ENCODE data around the gene PITPNC1. TPM values are rescaled to one million over a fixed set of nuclear protein-coding genes. Genes with fewer than 3 reads are reported as not detected.

Gene PITPNC1
- total RNA-seq, 1 donor from 2014 or later = 23.7 TPM

GRCh38 chr17:67652433-67652832, 275.4 kb downstream of the PITPNC1 start:
- Histone ChIP-seq H3K36me3 (no peaks in the 10 kb centered on the region), H3K4me1 (no peaks in the 10 kb centered on the region), H3K4me3 (no peak overlapping the region), H3K27ac (no peak overlapping the region), H3K9me3 (no peaks in the 10 kb centered on the region), H3K27me3 (ENCODE audit: low read depth) (no peaks in the 10 kb centered on the region)
- TF ChIP-seq CTCF (IDR thresholded peaks at IDR 0.05) = no peak
- intact Hi-C loops (cut with DNase I) = no loop called here
- no peak for DNase-seq
- no peak for ATAC-seq

- no peak for ATAC-seq
- H3K4me1 ChIP-seq = no peaks in the 10 kb centered on the region
Measured at GRCh38 chr17:67655478-67656148, 278.5 kb downstream of the PITPNC1 start.

GRCh38 chr17:67656494-67657203, 279.6 kb downstream of the PITPNC1 start:
- H3K36me3 ChIP-seq = no peaks in the 10 kb centered on the region
- ATAC-seq (no peak), DNase-seq (no peak)
- H3K4me3 ChIP-seq = no peak overlapping the region
- no peaks in the 10 kb centered on the region for H3K9me3 ChIP-seq
- no peak overlapping the region for H3K27ac ChIP-seq
- H3K4me1 ChIP-seq = no peaks in the 10 kb centered on the region
- TF ChIP-seq CTCF (IDR thresholded peaks at IDR 0.05) = no peak
- no peaks in the 10 kb centered on the region for H3K27me3 ChIP-seq (ENCODE audit: low read depth)
- intact Hi-C loops (cut with DNase I) = no loop called here

More at GRCh38 chr17:67655478-67656148, 278.5 kb downstream of the PITPNC1 start:
- no peak overlapping the region for H3K4me3 ChIP-seq
- H3K36me3 ChIP-seq = no peaks in the 10 kb centered on the region
- H3K9me3 ChIP-seq = no peaks in the 10 kb centered on the region
- TF ChIP-seq CTCF (IDR thresholded peaks at IDR 0.05) = no peak
- no peak overlapping the region for H3K27ac ChIP-seq
- H3K27me3 ChIP-seq (ENCODE audit: low read depth) = no peaks in the 10 kb centered on the region
- intact Hi-C loops (cut with DNase I) = no loop called here
- DNase-seq = no peak

- Histone ChIP-seq H3K27me3 (ENCODE audit: low read depth) (no peaks in the 10 kb centered on the region), H3K4me1 (no peaks in the 10 kb centered on the region), H3K9me3 (no peaks in the 10 kb centered on the region), H3K27ac (no peak overlapping the region), H3K4me3 (no peak overlapping the region), H3K36me3 (no peaks in the 10 kb centered on the region)
- no peak for TF ChIP-seq CTCF (IDR thresholded peaks at IDR 0.05)
- no peak for ATAC-seq
- intact Hi-C loops (cut with DNase I) = no loop called here
- no peak for DNase-seq
Measured at GRCh38 chr17:67657596-67657995, 280.5 kb downstream of the PITPNC1 start.

GRCh38 chr17:67658265-67658664, 281.2 kb downstream of the PITPNC1 start:
- no peaks in the 10 kb centered on the region for H3K9me3 ChIP-seq

More at GRCh38 chr17:67658265-67658664, 281.2 kb downstream of the PITPNC1 start:
- Histone ChIP-seq H3K27ac (no peak overlapping the region), H3K4me1 (no peaks in the 10 kb centered on the region), H3K27me3 (ENCODE audit: low read depth) (no peaks in the 10 kb centered on the region), H3K36me3 (no peaks in the 10 kb centered on the region), H3K4me3 (no peak overlapping the region)
- TF ChIP-seq CTCF (IDR thresholded peaks at IDR 0.05) = no peak
- DNase-seq (no peak), ATAC-seq (no peak)
- intact Hi-C loops (cut with DNase I) = no loop called here
